Breast epithelium (tissue), 4 donors: ENCODE measurements around the gene CHCHD6. TPM values are rescaled to one million over a fixed set of nuclear protein-coding genes. Genes with fewer than 3 reads are reported as not detected.

Source experiments
- DNase-seq, 2 donors: peaks; one replicate each; pipeline ENCODE4 v3.0.0-alpha.2; 2019; ENCODE audit warnings: low spot score in 2 of 2
- H3K27ac ChIP-seq, 2 donors: fragments of 200-600 bp; sonication (generic) in 1 of 2; one replicate each; pipeline ENCODE4 v1.5.1; 2016 to 2019; ENCODE audit warnings: mild to moderate bottlenecking in 1 of 2
- H3K27me3 ChIP-seq, 2 donors: fragments of 200-600 bp; sonication (generic) in 1 of 2; one replicate each; pipeline versions ENCODE4 v1.5.1 to v1.6.0; 2017 to 2019; ENCODE audit warnings: control low read depth in 1 of 2, mild to moderate bottlenecking in 1 of 2
- H3K36me3 ChIP-seq: fragments of 200-600 bp; one replicate; pipeline ENCODE4 v1.5.1; 2019
- H3K4me1 ChIP-seq, 2 donors: fragments of 200-600 bp; sonication (generic); one replicate each; pipeline ENCODE4 v1.5.1; 2016 to 2019; ENCODE audit warnings: control low read depth in 1 of 2
- H3K4me3 ChIP-seq, 3 donors: fragments of 200-600 bp; sonication (generic); 1 replicate in 2 of 3; 2 replicates in 1 of 3; pipeline ENCODE4 v1.5.1; 2016 to 2019; ENCODE audit warnings: mild to moderate bottlenecking in 3 of 3, moderate library complexity in 2 of 3
- H3K9me3 ChIP-seq, 2 donors: fragments of 200-600 bp; sonication (generic) in 1 of 2; one replicate each; pipeline ENCODE4 v1.5.1; 2016 to 2019; ENCODE audit warnings: control low read depth in 1 of 2
- CTCF ChIP-seq, 3 donors: fragments of 450-650 bp; IDR thresholded peaks; one replicate each; pipeline ENCODE4 v1.5.1; 2016 to 2017; ENCODE audit warnings: antibody characterized with exemption in 3 of 3, mild to moderate bottlenecking in 3 of 3, moderate library complexity in 3 of 3
- POLR2A ChIP-seq: fragments of 450-650 bp; IDR thresholded peaks from one replicate; pipeline ENCODE4 v1.6.1; 2016; ENCODE audit warnings: antibody characterized with exemption, mild to moderate bottlenecking, moderate library complexity
- POLR2AphosphoS5 ChIP-seq, 3 donors: sonication (generic); formaldehyde crosslinking; IDR thresholded peaks; one replicate each; pipeline ENCODE4 v1.6.1; 2017; ENCODE audit warnings: antibody characterized with exemption in 3 of 3
- intact Hi-C: fragments of 100-400 bp; cut with DNase I; formaldehyde crosslinking; loops from one replicate; pipeline ENCODE4 v1.15.1; 2023; ENCODE audit warnings: low total_unique reads
- total RNA-seq, 3 donors: library from RNA; depleted of rRNA; stranded (reverse); fragments of >200 nt; gene quantifications; one replicate each; pipeline ENCODE4 v1.1.0, GENCODE V29; 2016

The CHCHD6 gene
- total RNA-seq, 3 donors from 2014 or later: 12.2 to 21.2 (median 19.3) TPM

- peak overlapping the region in 1 of 2 donors; percentile 68 for H3K27ac ChIP-seq
- peaks cover 0 to 8% of the 10 kb centered on the region in 2 donors for H3K4me1 ChIP-seq
- TF ChIP-seq POLR2AphosphoS5 (IDR thresholded peaks at IDR 0.05) (no peak), CTCF (IDR thresholded peaks at IDR 0.05) (no peak), POLR2A (no peak)
- no peak overlapping the region for H3K4me3 ChIP-seq
- no peaks in the 10 kb centered on the region for H3K36me3 ChIP-seq
- no peaks in the 10 kb centered on the region for H3K9me3 ChIP-seq
- intact Hi-C loops: no loop called here
- no peaks in the 10 kb centered on the region for H3K27me3 ChIP-seq
- no peak for DNase-seq
Observed at GRCh38 chr3:126968391-126969390, 264.7 kb downstream of the CHCHD6 start.

- no peaks in the 10 kb centered on the region for H3K36me3 ChIP-seq
- no peak for DNase-seq
- H3K4me1 ChIP-seq: peaks cover 0 to 8% of the 10 kb centered on the region in 2 donors
- no peaks in the 10 kb centered on the region for H3K27me3 ChIP-seq
- H3K27ac ChIP-seq: peak overlapping the region in 1 of 2 donors; percentile 35
- no peak for TF ChIP-seq CTCF (IDR thresholded peaks at IDR 0.05)
- TF ChIP-seq POLR2AphosphoS5 (IDR thresholded peaks at IDR 0.05): no peak
- TF ChIP-seq POLR2A: no peak
- peaks cover 5% of the 10 kb centered on the region in 2 donors for H3K9me3 ChIP-seq
- no peak overlapping the region for H3K4me3 ChIP-seq
- intact Hi-C loops: no loop called here
Observed at GRCh38 chr3:126969586-126969985, 265.5 kb downstream of the CHCHD6 start.

GRCh38 chr3:126970101-126970500 lies 266.1 kb downstream of the CHCHD6 start:
- DNase-seq: no peak
- Histone ChIP-seq H3K4me1 (peaks cover 0 to 8% of the 10 kb centered on the region in 2 donors), H3K27ac (peak overlapping the region in 1 of 2 donors; percentile 35), H3K4me3 (no peak overlapping the region), H3K9me3 (peaks cover 5 to 10% of the 10 kb centered on the region in 2 donors), H3K27me3 (no peaks in the 10 kb centered on the region), H3K36me3 (no peaks in the 10 kb centered on the region)
- TF ChIP-seq CTCF (IDR thresholded peaks at IDR 0.05) (no peak), POLR2AphosphoS5 (IDR thresholded peaks at IDR 0.05) (no peak), POLR2A (no peak)
- intact Hi-C loops: no loop called here

- Histone ChIP-seq H3K9me3 (peaks cover 5 to 14% of the 10 kb centered on the region in 2 donors), H3K36me3 (no peaks in the 10 kb centered on the region), H3K27ac (peak overlapping the region in 1 of 2 donors; percentile 85), H3K4me1 (peaks cover 0 to 8% of the 10 kb centered on the region in 2 donors), H3K4me3 (no peak overlapping the region), H3K27me3 (no peaks in the 10 kb centered on the region)
- no peak for TF ChIP-seq CTCF (IDR thresholded peaks at IDR 0.05)
- TF ChIP-seq POLR2A: no peak
- no peak for TF ChIP-seq POLR2AphosphoS5 (IDR thresholded peaks at IDR 0.05)
- intact Hi-C loops: no loop called here
- DNase-seq: no peak
Observed at GRCh38 chr3:126970921-126971320, 266.9 kb downstream of the CHCHD6 start.

- Histone ChIP-seq H3K27ac (peak overlapping the region; percentile 62 to 85), H3K9me3 (peaks cover 5 to 14% of the 10 kb centered on the region in 2 donors), H3K4me1 (peaks cover 0 to 8% of the 10 kb centered on the region in 2 donors), H3K4me3 (peak overlapping the region in 1 of 3 donors; percentile 5), H3K27me3 (no peaks in the 10 kb centered on the region), H3K36me3 (no peaks in the 10 kb centered on the region)
- intact Hi-C loops: no loop called here
- DNase-seq: peak in 1 of 2 donors; percentile 78
- TF ChIP-seq CTCF (IDR thresholded peaks at IDR 0.05) (no peak), POLR2A (no peak), POLR2AphosphoS5 (IDR thresholded peaks at IDR 0.05) (peak in 2 of 3 donors; percentile 38 to 55)
Observed at GRCh38 chr3:126971891-126972351, 267.9 kb downstream of the CHCHD6 start.
